SH-SY5Y (cell line): ENCODE results near the gene ANKMY2.

Experiments used
- GATA2 ChIP-seq: IDR thresholded peaks from 2 replicates; pipeline ENCODE4 v1.6.1; 2011; ENCODE audit warnings: mild to moderate bottlenecking, low read depth, low read length
- GATA3 ChIP-seq: IDR thresholded peaks from 2 replicates; pipeline ENCODE4 v1.6.1; 2011; ENCODE audit warnings: low read depth, mild to moderate bottlenecking, low read length, moderate library complexity

GRCh38 chr7:16661924-16662323 is 16.4 kb upstream of the ANKMY2 start:
- TF ChIP-seq GATA3 = no peak
- TF ChIP-seq GATA2 = no peak
